Ramos (cell line): Measurements from ENCODE around the gene CSRP1.

Experiments
- in situ Hi-C: fragments of 300-500 bp; cut with MboI; formaldehyde crosslinking; loops from one replicate; pipeline ENCODE4 v1.14.3; 2022; ENCODE audit warnings: low sequenced_read_pairs; ENCODE audit not compliant: unreplicated experiment

CSRP1 gene

GRCh38 chr1:201515895-201516294 lies 9.0 kb upstream of the CSRP1 start:
- in situ Hi-C loops = loop anchor here (5.0 kb wide), 1 partner anchor 34 kb away; no protein-coding TSS in a partner anchor

GRCh38 chr1:201515062-201515750 lies 8.3 kb upstream of the CSRP1 start:
- in situ Hi-C loops = loop anchor here (5.0 kb wide), 1 partner anchor 33 kb away; no protein-coding TSS in a partner anchor

DNA sequence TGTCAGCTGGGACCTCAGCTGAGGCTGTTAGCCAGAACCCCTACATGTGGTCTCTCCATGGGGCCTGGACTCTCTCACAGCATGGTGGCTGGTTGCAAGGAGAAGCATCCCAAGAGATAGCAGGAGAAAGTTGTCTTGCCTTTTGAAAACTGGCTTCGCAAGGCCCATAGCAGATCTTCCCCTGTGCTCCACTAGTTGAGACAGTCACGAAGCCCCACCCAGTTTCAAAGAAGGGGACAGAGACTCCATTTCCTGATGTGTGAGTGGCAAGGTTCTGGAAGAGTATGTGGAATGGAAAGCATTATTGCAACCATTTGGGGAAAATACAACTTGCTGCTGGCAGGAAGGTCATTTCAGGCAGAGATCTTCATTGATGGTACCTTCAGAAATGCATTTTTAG lies 7.5 kb upstream of the CSRP1 start:
- in situ Hi-C loops = no loop called here

DNA sequence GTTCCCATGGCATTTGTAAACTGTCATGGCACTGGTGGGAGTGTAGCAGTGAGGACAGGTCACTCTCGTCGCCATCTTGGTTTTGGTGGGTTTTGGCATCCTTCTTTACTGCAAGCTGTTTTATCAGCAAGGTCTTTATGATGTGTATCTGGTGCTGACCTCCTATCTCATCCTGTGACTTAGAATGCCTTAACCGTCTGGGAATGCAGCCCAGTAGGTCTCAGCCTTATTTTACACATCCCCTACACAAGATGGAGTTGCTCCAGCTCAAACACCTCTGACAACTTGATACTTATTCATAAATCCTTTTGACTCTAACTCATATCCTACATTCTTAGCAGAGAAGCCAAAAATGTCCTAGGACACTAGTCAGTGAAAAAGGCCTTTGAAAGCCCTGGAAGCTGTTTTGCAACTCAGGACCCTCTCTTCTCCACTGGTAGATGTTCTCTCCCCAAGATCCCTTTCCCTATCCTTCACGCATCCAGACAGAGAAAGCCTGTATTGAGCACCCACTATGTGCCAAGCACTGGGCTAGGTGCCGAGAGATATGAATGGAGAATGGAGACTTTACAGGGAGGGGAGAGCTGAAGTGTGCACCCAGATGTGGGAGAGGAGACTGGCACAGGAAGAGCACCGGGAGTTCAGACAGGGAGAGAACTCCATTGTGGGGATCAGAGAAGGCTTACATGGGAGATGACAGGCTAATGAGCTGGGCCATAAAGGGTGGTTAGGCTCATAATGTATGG lies 6.7 kb upstream of the CSRP1 start:
- in situ Hi-C loops = no loop called here

DNA sequence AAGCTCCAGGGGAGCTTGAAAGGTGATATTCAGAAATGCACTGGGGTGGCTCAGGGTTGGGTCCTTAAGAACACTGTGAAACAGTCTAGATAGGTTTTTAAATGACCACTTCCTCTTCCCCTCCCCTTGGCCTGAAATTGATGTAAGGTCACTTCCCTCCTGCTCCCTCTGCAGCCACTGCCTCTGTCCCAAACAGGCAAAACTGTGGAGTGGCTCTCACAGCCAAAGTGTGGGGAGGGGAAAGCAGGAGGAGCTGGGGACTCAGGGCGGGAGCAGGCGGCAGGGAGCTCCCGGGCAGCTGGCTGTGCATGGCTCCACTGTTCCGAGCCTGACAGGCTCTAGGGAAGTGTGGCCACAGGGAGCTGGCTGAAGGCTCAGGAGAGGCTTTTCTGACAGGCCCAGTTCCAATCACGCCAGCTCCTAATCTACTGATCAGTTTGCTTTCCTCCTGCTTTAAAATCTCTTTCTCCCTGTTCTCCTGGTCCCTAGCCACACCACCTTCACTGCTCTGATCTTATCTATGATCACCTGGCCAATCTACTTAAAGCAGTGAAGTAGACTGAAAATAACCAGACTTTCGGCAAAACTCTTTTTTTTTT lies 5.1 kb upstream of the CSRP1 start:
- in situ Hi-C loops = no loop called here

- in situ Hi-C loops = no loop called here
Observed at GRCh38 chr1:201511396-201511940, 4.5 kb upstream of the CSRP1 start.

DNA sequence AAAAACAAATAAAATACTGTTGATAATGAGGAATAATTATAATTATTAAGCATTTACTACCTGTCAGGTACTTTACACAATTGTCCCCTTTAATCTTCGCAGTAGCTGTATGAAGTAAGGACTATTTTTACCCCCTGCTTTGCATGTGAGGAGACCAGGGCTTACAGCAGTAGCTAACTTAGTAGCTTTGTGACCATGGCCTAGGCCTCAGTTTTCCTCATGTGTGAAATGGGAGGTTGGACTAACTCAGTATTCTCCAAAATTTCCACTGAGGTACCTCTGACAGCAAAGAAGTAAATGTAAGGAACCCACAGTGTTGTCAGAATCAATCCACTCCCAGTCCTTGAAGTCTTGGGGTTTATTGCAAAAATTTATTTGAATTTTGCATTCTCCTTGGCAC lies 3.8 kb upstream of the CSRP1 start:
- in situ Hi-C loops = no loop called here

DNA sequence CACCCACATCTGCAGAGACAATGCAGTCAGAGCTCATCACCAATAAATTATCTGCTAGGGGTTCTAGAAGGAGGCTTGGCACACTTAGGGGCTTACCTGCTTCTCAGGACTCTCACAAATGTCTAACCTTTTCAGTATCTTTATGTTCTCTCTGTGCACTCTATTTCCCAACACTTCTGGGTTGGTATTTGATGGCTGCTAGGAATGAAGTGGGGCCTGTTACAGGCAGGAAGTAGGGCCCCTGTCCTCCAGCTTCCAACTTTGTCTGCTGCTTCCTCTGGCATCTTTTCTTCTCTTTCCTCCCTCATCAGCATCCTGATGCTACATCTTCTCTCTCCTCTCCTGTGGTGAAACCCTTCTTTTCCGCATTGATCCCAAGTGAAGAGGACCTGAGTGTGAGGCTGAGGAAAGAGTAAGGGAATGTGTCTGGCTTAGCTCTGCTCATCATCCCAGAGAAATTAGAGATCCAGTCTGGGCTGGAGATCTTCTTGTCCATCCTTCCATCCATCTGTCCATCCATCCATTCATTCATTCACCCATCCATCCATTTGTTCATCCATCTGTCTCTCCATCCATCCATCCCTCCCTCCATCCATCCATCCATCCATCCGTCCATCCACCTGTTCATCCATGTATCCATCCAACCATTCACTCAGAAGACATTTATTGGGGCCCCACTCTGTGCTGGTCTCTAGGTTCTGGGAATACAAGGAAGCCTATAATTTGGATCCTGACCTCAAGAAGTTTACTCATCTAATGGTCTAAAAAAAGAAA lies 2.9 kb upstream of the CSRP1 start:
- in situ Hi-C loops = no loop called here

GRCh38 chr1:201508809-201509208 lies 1.9 kb upstream of the CSRP1 start:
- in situ Hi-C loops = no loop called here

DNA sequence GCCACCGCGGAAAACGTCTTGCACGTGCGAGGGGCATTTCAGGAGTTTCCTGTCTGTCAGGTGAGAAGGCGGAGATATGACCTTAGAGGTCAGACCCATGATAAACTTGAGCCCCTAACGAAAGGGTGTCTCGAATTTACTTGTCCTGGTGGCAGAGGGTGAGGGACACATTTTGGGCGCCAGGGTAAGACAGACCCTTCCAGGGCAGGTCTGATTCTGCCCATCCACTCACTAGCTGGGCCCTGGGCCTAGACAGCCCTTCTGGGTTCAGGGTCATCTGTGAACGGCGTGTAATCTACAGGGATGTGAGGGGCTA lies 395 bp upstream of the CSRP1 start:
- in situ Hi-C loops = no loop called here

DNA sequence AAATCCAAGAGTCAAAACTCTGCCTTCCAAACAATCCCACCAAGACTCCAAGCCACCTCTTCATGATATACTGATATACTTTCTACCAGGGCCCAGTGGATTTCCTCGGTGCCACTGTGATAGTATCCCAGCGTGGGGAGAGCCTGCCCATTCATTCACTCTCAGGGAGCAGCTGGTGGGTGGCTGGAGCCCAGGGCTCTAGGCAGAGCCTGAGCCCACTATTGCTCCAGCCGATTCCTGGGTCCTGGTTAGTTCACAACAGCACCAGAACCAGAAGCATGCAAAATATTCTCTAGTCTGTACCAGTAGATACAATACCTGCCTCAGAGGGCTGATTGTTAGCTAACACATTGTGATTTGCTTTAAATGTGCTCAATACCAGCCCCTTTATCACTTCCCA lies 831 bp downstream of the CSRP1 start:
- in situ Hi-C loops = no loop called here

GRCh38 chr1:201505503-201505890 lies 1.4 kb downstream of the CSRP1 start:
- in situ Hi-C loops = no loop called here

GRCh38 chr1:201504799-201505502 lies 2.0 kb downstream of the CSRP1 start:
- in situ Hi-C loops = no loop called here

DNA sequence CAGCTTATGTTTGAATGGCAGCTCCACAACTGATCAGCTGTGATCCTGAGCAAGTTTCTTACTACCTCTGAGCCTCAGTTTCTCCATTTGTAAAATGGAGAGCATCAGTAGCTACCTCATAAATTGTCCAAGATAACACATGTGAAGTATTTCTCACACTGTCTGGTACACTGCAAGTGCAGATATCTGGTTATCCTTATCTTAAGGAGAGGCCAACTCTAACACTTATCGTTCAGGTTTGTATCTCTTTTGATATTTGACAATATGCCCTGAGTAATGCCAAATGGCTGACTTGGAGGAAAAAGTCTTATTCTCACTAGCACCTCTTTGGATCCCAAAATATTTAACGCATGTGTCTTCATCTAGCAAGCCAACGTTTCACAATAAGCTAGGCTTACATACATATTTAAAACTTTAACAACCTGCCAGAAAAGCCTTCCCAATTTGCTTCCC lies 2.7 kb downstream of the CSRP1 start:
- in situ Hi-C loops = no loop called here

DNA sequence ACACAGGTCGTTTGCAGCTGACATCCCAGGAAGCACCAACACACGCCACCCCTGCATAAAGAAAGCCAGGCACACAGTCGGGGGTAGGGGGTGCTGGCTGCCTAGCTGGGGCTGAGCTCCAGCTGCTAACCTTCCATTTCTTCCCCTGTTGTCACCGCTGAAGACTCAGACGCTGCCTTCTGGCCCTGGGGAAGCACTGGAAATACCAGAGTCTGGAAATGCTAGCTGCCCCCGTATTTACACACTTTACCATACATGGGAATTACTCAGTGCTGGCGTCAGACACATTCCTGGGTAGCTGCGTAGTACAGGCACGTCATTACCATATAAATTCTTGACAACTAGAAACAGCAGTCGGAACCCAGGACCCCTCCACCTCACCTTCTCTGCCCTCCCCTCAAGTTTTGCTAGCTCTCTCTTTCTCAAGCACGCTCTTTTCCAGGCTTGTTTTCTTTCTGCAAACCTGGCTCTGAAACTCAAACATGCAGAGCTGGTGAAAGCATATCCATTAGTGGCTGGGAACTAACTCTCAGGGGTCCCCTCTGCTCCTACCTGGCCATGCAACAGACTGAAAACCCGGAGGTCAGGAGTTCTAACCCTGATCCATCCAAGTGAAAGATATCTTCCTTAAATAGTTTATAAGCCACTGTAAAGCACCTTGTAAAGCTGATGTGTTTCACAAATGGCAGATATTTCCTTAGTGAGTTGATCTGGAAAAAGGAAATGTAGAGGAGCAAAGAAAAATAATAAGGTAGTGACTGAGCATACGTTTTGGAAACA lies 3.3 kb downstream of the CSRP1 start:
- in situ Hi-C loops = no loop called here

GRCh38 chr1:201502511-201502857 lies 4.4 kb downstream of the CSRP1 start:
- in situ Hi-C loops = no loop called here

DNA sequence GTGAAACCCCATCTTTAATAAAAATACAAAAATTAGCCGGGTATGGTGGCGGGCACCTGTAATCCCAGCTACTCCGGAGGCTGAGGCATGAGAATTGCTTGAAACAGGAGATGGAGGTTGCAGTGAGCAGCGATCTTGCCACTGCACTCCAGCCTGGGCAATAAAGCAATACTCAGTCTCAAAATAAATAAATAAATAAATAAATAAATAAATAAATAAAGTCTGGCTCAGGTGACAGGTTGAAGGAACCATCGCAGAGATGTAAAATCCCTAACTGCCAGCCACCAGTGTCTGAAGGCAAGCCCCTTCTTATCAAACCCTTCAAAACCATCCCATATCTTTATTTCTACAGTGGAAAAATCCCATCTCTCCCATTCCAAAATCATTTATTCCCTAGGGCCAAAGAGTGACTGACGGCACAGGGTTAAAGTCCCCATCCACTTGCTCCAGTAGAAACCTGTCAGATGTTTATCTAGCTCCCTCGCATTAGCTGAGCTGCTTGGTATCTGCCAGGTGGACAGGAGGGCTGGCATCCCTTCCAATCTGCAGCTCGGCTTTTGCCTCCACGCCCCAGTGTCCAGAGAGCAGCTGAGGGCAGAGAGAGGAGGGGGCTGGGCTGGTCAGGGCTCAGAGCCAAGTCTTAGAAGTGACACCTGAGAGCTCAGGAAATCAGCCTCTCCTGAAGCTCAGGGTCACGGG lies 5.0 kb downstream of the CSRP1 start:
- in situ Hi-C loops = no loop called here

DNA sequence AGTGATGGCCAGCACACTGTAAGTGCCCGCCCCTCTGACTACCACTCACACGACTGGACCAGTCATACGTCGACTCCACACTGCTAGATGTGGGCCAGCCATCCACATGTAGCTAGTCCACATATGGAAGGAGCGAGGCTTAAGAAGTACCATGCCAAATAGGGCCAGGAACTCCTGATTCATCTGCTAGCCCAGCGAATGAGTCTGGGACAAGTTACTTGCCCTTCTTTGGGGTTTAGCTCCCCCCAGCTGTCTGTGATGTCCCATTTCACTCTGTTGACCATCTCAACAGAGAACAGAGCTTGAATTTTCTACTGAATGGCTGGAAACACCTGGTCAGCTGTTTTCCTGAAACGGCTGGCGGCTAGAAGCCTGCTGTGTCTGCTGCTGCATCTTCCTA lies 5.8 kb downstream of the CSRP1 start:
- in situ Hi-C loops = no loop called here

GRCh38 chr1:201500670-201501120 lies 6.2 kb downstream of the CSRP1 start:
- in situ Hi-C loops = no loop called here
